K562 (cell line): ENCODE measurements around the gene TCP10L. TPM values are rescaled to one million over a fixed set of nuclear protein-coding genes. Genes with fewer than 3 reads are reported as not detected.

Experiments
- ATAC-seq: fragments of 200-7000 bp; cut with Tn5 transposase; 3 replicates; pipeline ENCODE4 v1.9.1; 2020; ENCODE audit warnings: moderate library complexity
- BruUV-seq: library from RNA; stranded (reverse); fragments of 400-500 nt; replicated peaks from 2 replicates; lab custom pipeline; 2021; lab: Mats Ljungman, UMichigan
- CTCF ChIA-PET: fragments of 300-600 bp; formaldehyde crosslinking; extraction: SDS; loops from one replicate; lab custom pipeline; 2021; ENCODE audit warnings: low intra/inter-chr PET ratio; lab: Yijun Ruan, JAX
- POLR2A ChIA-PET: fragments of 300-600, 350-650 bp; sonication (Branson Sonifier 250); formaldehyde crosslinking; extraction: SDS; loops from one replicate; lab custom pipeline; 2021; ENCODE audit warnings: antibody characterized with exemption, inconsistent platforms; lab: Yijun Ruan, JAX
- DNase-seq, 4 experiments: peaks; one replicate each; pipeline versions ENCODE4 v3.0.0 to v3.0.0-alpha.2; 2011 to 2018; ENCODE audit warnings: low spot score in 3 of 4, mixed read lengths in 3 of 4; ENCODE audit errors: extremely low read depth in 1 of 4
- FAIRE-seq: peaks from 2 replicates; lab custom pipeline; 2011; peaks lifted over from hg19 to GRCh38; lab: Jason Lieb, UNC
- H2AFZ ChIP-seq: 2 replicates; pipeline ENCODE4 v1.6.0; 2011; ENCODE audit warnings: low read depth, low read length, control low read depth, inconsistent platforms
- H3K27ac ChIP-seq: fragments of 200-600 bp; 3 replicates; pipeline ENCODE4 v1.8.0; 2011; ENCODE audit warnings: low read depth, mild to moderate bottlenecking, control low read depth, inconsistent platforms, low read length, moderate library complexity, mixed read lengths; ENCODE audit errors: extremely low read depth
- H3K27me3 ChIP-seq, 2 experiments: fragments of 300-600 bp in 1 of 2; 2 replicates in 1 of 2; 3 replicates in 1 of 2; pipeline versions ENCODE4 v1.6.0 to v1.8.0; 2011; ENCODE audit warnings: inconsistent platforms in 2 of 2, low read length in 2 of 2, mild to moderate bottlenecking in 1 of 2, mixed read lengths in 1 of 2, moderate library complexity in 1 of 2; ENCODE audit not compliant: control insufficient read depth in 2 of 2, insufficient read depth in 2 of 2
- H3K36me3 ChIP-seq: fragments of 300-600 bp; 3 replicates; pipeline ENCODE4 v1.8.0; 2011; ENCODE audit warnings: mild to moderate bottlenecking, low read length, inconsistent platforms; ENCODE audit not compliant: control insufficient read depth, insufficient read depth
- H3K4me1 ChIP-seq, 2 experiments: fragments of 200-600 bp in 1 of 2; replicated peaks in 1 of 2; 2 replicates in 1 of 2; 3 replicates in 1 of 2; pipeline versions ENCODE4 v1.5.1 to v1.8.0; 2011; ENCODE audit warnings: inconsistent platforms in 2 of 2, low read length in 2 of 2, mild to moderate bottlenecking in 1 of 2, mixed read lengths in 1 of 2, moderate library complexity in 1 of 2; ENCODE audit not compliant: control insufficient read depth in 2 of 2, insufficient read depth in 2 of 2
- H3K4me2 ChIP-seq: 2 replicates; pipeline ENCODE4 v1.6.1; 2011; ENCODE audit warnings: low read length, control low read depth, inconsistent platforms, mixed read lengths; ENCODE audit not compliant: insufficient read depth
- H3K4me3 ChIP-seq: fragments of 200-600 bp; sonication (generic), shearing (Covaris generic); 2 replicates; pipeline ENCODE4 v1.5.1; 2016; ENCODE audit warnings: control low read depth, inconsistent platforms
- H3K79me2 ChIP-seq: fragments of 200-600 bp; 3 replicates; pipeline ENCODE4 v1.8.0; 2011; ENCODE audit warnings: low read length, inconsistent platforms; ENCODE audit not compliant: control insufficient read depth, insufficient read depth
- H3K9ac ChIP-seq, 2 experiments: 2 replicates each; pipeline versions ENCODE4 v1.6.0 to v1.6.1; 2011; ENCODE audit warnings: low read depth in 2 of 2, low read length in 2 of 2, control low read depth in 1 of 2, inconsistent platforms in 1 of 2, mild to moderate bottlenecking in 1 of 2, mixed read lengths in 1 of 2; ENCODE audit not compliant: insufficient read depth in 1 of 2
- H3K9me1 ChIP-seq: one replicate; pipeline ENCODE4 v1.6.0; 2011; ENCODE audit warnings: inconsistent platforms, mild to moderate bottlenecking, low read length, moderate library complexity; ENCODE audit not compliant: control insufficient read depth, insufficient read depth
- H3K9me3 ChIP-seq: replicated peaks from 2 replicates; pipeline ENCODE4 v1.5.1; 2011; ENCODE audit warnings: low read depth, low read length, inconsistent platforms; ENCODE audit not compliant: control insufficient read depth, insufficient read depth
- H4K20me1 ChIP-seq: replicated peaks from 2 replicates; pipeline ENCODE4 v1.6.1; 2011; ENCODE audit warnings: low read length, inconsistent platforms, mixed read lengths; ENCODE audit not compliant: control insufficient read depth, insufficient read depth
- SPI1 ChIP-seq: IDR thresholded peaks from 2 replicates; pipeline ENCODE4 v1.6.1; 2011; ENCODE audit warnings: low read depth, low read length, control low read depth, borderline replicate concordance
- THRA ChIP-seq: fragments of 450-650 bp; IDR thresholded peaks from 2 replicates; pipeline ENCODE4 v1.6.1; 2017; ENCODE audit warnings: mild to moderate bottlenecking, moderate library complexity
- WHSC1 ChIP-seq: IDR thresholded peaks from one replicate; pipeline ENCODE4 v1.6.1; 2012; ENCODE audit warnings: low read length, control low read depth, inconsistent platforms
- WGBS: fragments of 100-300 bp; shearing (Covaris generic); methylation state at CpG from one replicate; pipeline ENCODE4 v1.1.6; 2016; ENCODE audit warnings: low coverage, mixed read lengths; ENCODE audit not compliant: insufficient coverage; ENCODE audit errors: missing lambda C conversion rate; 5-methylcytosine and 5-hydroxymethylcytosine counted together
- in situ Hi-C: fragments of 300-500 bp; cut with MboI; formaldehyde crosslinking; loops from 4 replicates; pipeline ENCODE4 v1.15.0; 2018; ENCODE audit warnings: inconsistent platforms, mixed read lengths
- intact Hi-C: fragments of 100-400 bp; cut with micrococcal nuclease; formaldehyde crosslinking; loops from 2 replicates; pipeline ENCODE4 v1.14.2; 2022
- polyA plus RNA-seq, 8 experiments: library from polyadenylated mRNA; depleted of rRNA in 4 of 8; stranded (reverse) in 5 of 8; unstranded in 3 of 8; fragments of >200 nt; fragmentation: Nextera tagmentation in 2 of 8; fragmentation: Illumina TruSeq in 1 of 8; extraction: Ambion mirVana in 2 of 8; extraction: Trizol in 1 of 8; gene quantifications; 2 replicates each; pipeline versions ENCODE4 v1.2.1 to v1.2.3, GENCODE V29; 2011 to 2014; ENCODE audit warnings: inconsistent platforms in 1 of 8, missing spikeins in 1 of 8
- total RNA-seq, 7 experiments: library from RNA; depleted of rRNA in 6 of 7; stranded (reverse); fragments of >200 nt in 6 of 7; fragmentation: Illumina TruSeq in 2 of 7; extraction: Trizol in 2 of 7; gene quantifications; 2 replicates each; pipeline versions ENCODE4 v1.2.1 to v1.2.3, GENCODE V29; 2011 to 2021; ENCODE audit warnings: low replicate concordance in 1 of 7

TCP10L gene
- total and polyA plus RNA-seq, 9 of the 15 experiments (the other 6 are each of a cell fraction or from before 2014, with no cell fraction given) = 0.34 to 0.91 (median 0.56) TPM; not detected in 2

DNA sequence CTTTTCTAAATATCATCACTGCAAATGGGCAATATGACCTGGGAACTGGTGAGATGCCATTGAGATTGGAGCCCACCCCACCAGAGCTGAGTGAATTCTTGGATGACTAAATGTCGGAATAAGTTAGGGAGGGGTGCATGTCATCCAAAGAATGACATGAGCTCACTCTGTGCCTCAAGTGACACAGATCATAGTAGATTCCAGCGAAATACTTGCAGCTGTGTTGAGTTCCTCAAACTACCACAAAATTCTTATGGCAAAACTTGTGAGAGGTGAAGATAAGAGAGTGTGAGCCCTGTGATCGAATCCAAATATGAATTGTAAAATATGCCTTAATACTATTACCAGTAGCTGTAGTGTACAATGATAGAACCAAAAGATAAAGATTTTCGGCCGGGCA is 2.3 kb upstream of the TCP10L start:
- CTCF ChIA-PET = no interaction called here
- intact Hi-C loops = loop anchor here (10.0 kb wide), 1 partner anchor 293 kb away; the partner anchor contains the start of gene MRAP
- DNase-seq (no peak), FAIRE-seq (no peak), ATAC-seq (no peak)
- Histone ChIP-seq H3K4me1 (peaks cover 13 to 17% of the 10 kb centered on the region in 2 experiments; a peak in 4 of 5 replicates), H3K79me2 (no peaks in the 10 kb centered on the region), H4K20me1 (no peaks in the 10 kb centered on the region), H3K4me2 (no peak overlapping the region; the same call in 1 of the 2 replicates), H3K9me3 (no peaks in the 10 kb centered on the region), H3K9ac (no peak overlapping the region), H3K27ac (no peak overlapping the region), H3K9me1 (no peaks in the 10 kb centered on the region), H3K27me3 (peaks cover 5 to 12% of the 10 kb centered on the region in 2 experiments; a peak in 4 of 5 replicates), H3K4me3 (no peak overlapping the region), H2AFZ (peak overlapping the region; percentile 96; the same call in 1 of the 2 replicates), H3K36me3 (no peaks in the 10 kb centered on the region; the same call in 2 of the 3 replicates)
- BruUV-seq = no TSS peak
- WGBS = 60% methylated on average over 5 of the region's 5 CpGs
- in situ Hi-C loops = no loop called here
- POLR2A ChIA-PET = interaction anchor here (0.6 to 1.6 kb wide), 5 partner anchors 12 to 205 kb away, joined by 3 to 12 read pairs (median 3); no protein-coding TSS in a partner anchor
- TF ChIP-seq WHSC1 (no peak), SPI1 (peak; percentile 43; the same call in 1 of the 2 replicates), THRA (0 out of 2 replicates have a peak, but pooled peaks have one; percentile 20)
